Fibroblast of mammary gland (primary cell): ENCODE measurements around the gene CAMK2D.

ENCODE experiments used
- DNase-seq: peaks from one replicate; pipeline ENCODE4 v3.0.0-alpha.2; 2010; ENCODE audit warnings: low read depth
- H3K4me3 ChIP-seq: 2 replicates; pipeline ENCODE4 v1.5.1; 2011; ENCODE audit warnings: low read depth, mild to moderate bottlenecking, low read length, moderate library complexity; ENCODE audit not compliant: control insufficient read depth
- TF ChIP-seq, protein P1 (sequence below): conservative IDR thresholded peaks from 2 replicates; pipeline ENCODE4 v1.5.1; 2011; ENCODE audit warnings: low read depth, low read length, inconsistent platforms; ENCODE audit not compliant: control insufficient read depth, insufficient read depth

CAMK2D gene

DNA sequence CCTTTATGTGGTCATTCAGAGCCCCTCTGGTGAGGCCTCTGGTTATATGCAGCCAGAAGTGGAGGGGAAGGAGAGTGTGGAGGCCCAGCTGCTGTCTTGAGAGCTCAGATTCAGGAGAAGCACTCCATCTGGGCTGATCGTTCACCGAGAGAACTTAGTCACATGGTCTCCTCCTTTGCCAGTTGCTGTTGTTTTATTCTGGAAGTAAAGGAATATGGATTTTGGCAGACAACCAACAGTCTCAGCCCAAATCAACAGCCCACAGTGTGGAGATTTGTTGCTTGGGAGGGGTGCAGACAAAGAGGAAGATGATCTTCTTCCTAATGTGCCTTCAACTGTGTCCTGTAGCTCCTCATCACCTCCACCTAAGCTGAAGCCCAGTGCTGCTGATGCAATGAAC is 356.7 kb downstream of the CAMK2D start:
- TF ChIP-seq, protein P1, sequence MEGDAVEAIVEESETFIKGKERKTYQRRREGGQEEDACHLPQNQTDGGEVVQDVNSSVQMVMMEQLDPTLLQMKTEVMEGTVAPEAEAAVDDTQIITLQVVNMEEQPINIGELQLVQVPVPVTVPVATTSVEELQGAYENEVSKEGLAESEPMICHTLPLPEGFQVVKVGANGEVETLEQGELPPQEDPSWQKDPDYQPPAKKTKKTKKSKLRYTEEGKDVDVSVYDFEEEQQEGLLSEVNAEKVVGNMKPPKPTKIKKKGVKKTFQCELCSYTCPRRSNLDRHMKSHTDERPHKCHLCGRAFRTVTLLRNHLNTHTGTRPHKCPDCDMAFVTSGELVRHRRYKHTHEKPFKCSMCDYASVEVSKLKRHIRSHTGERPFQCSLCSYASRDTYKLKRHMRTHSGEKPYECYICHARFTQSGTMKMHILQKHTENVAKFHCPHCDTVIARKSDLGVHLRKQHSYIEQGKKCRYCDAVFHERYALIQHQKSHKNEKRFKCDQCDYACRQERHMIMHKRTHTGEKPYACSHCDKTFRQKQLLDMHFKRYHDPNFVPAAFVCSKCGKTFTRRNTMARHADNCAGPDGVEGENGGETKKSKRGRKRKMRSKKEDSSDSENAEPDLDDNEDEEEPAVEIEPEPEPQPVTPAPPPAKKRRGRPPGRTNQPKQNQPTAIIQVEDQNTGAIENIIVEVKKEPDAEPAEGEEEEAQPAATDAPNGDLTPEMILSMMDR, result no peak
- no peak overlapping the region for H3K4me3 ChIP-seq
- DNase-seq, result no peak

DNA sequence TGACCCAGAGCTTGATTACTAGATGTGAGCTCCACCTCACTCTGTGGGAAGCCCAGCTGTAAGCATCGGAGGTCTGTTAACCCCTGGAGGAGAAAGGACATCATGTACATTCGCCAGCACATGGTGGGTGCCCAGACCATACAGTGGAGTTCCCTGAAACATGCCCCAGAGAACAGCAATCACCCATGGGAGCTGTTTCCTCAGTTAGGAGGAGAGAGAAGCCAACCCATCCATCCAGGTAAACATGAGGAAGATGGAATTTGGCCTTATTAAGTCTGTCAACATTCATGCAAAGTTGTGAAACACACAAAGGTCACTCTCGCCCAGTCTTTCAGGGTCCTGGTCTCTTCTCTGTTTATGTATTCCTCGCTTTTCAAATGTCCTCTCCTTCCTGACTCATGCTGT is 357.4 kb downstream of the CAMK2D start:
- TF ChIP-seq, protein P1, result no peak
- DNase-seq, result no peak
- H3K4me3 ChIP-seq, result no peak overlapping the region
